Sigmoid colon (tissue), 7 donors: ENCODE data around the gene LRRC8A. TPM values are rescaled to one million over a fixed set of nuclear protein-coding genes. Genes with fewer than 3 reads are reported as not detected.
"Not testable (repeated sequence)": the region's sequence is repeated elsewhere in the genome, so short reads cannot be mapped to it uniquely, and the experiment has no call there.

Source experiments
- DNase-seq: peaks from one replicate; pipeline ENCODE4 v3.0.0-alpha.2; 2019
- H3K27ac ChIP-seq, 4 donors: fragments of 200-600 bp; sonication (generic); one replicate each; pipeline ENCODE4 v1.5.1; 2016 to 2019; ENCODE audit warnings: mild to moderate bottlenecking in 1 of 4
- H3K27me3 ChIP-seq, 3 donors: fragments of 200-600 bp; sonication (generic); one replicate each; pipeline ENCODE4 v1.5.1; 2019; ENCODE audit warnings: mild to moderate bottlenecking in 1 of 3
- H3K36me3 ChIP-seq, 4 donors: fragments of 200-600 bp; sonication (generic); one replicate each; pipeline ENCODE4 v1.5.1; 2016 to 2019
- H3K4me1 ChIP-seq, 4 donors: fragments of 200-600 bp; sonication (generic); one replicate each; pipeline ENCODE4 v1.5.1; 2017 to 2019
- H3K4me3 ChIP-seq, 4 donors: fragments of 200-600 bp; sonication (generic); one replicate each; pipeline ENCODE4 v1.5.1; 2017 to 2019; ENCODE audit warnings: mild to moderate bottlenecking in 2 of 4, moderate library complexity in 1 of 4
- H3K9me3 ChIP-seq, 4 donors: fragments of 200-600 bp in 3 of 4; sonication (generic) in 3 of 4; one replicate each; pipeline versions ENCODE4 v1.5.1 to v1.6.1; 2013 to 2019
- CTCF ChIP-seq, 4 experiments: fragments of 450-650 bp in 3 of 4; fragments of 200-600 bp in 1 of 4; IDR thresholded peaks; one replicate each; pipeline ENCODE4 v1.5.1; 2016 to 2019; ENCODE audit warnings: antibody characterized with exemption in 4 of 4, mild to moderate bottlenecking in 3 of 4, moderate library complexity in 2 of 4
- EP300 ChIP-seq, 4 donors: sonication (generic); formaldehyde crosslinking; IDR thresholded peaks; one replicate each; pipeline ENCODE4 v1.6.1; 2017; ENCODE audit warnings: antibody characterized with exemption in 4 of 4
- POLR2A ChIP-seq, 2 donors: fragments of 450-650 bp; IDR thresholded peaks; one replicate each; pipeline ENCODE4 v1.6.1; 2016; ENCODE audit warnings: antibody characterized with exemption in 2 of 2, mild to moderate bottlenecking in 2 of 2, moderate library complexity in 2 of 2
- POLR2AphosphoS5 ChIP-seq, 4 donors: sonication (generic); formaldehyde crosslinking; IDR thresholded peaks; one replicate each; pipeline ENCODE4 v1.6.1; 2017; ENCODE audit warnings: antibody characterized with exemption in 4 of 4
- WGBS, 2 donors: extraction: QIAGEN DNeasy Blood & Tissue Kit; methylation state at CpG; one replicate each; pipeline ENCODE4 v1.1.7; 2013; 5-methylcytosine and 5-hydroxymethylcytosine counted together
- intact Hi-C: fragments of 100-400 bp; cut with DNase I; formaldehyde crosslinking; loops from one replicate; pipeline ENCODE4 v1.15.1; 2023
- polyA plus RNA-seq, 3 donors: library from polyadenylated mRNA; stranded (reverse); fragments of 200-250 nt; gene quantifications; one replicate each; pipeline ENCODE4 v1.2.3, GENCODE V29; 2013
- total RNA-seq, 4 donors: library from RNA; depleted of rRNA; stranded (reverse); fragments of >200 nt; gene quantifications; one replicate each; pipeline ENCODE4 v1.1.0, GENCODE V29; 2016
- donor health status: healthy with polysubstance abuse.
- donor health status: Bipolar disorder and iron deficiency.
- donor health status: healthy.

LRRC8A gene
- total and polyA plus RNA-seq, 7 donors: 4.8 to 59.5 (median 26.0) TPM

- Histone ChIP-seq H3K4me3 (no peak overlapping the region), H3K9me3 (no peaks in the 10 kb centered on the region), H3K27ac (no peak overlapping the region), H3K27me3 (no peaks in the 10 kb centered on the region), H3K36me3 (no peaks in the 10 kb centered on the region), H3K4me1 (no peaks in the 10 kb centered on the region)
- intact Hi-C loops: no loop called here
- no peak for DNase-seq
- no peak for TF ChIP-seq EP300 (IDR thresholded peaks at IDR 0.05)
- TF ChIP-seq POLR2AphosphoS5 (IDR thresholded peaks at IDR 0.05): no peak
- no peak for TF ChIP-seq POLR2A (IDR thresholded peaks at IDR 0.05)
- TF ChIP-seq CTCF (IDR thresholded peaks at IDR 0.05): no peak
- 94% methylated on average over 7 of the region's 7 CpGs for WGBS, 2 donors
Measured at GRCh38 chr9:128870128-128870940, 11.6 kb upstream of the LRRC8A start.

GRCh38 chr9:128870941-128871265 lies 11.0 kb upstream of the LRRC8A start:
- intact Hi-C loops, DNase-seq, H3K27me3 ChIP-seq, H3K4me3 ChIP-seq, H3K4me1 ChIP-seq, H3K27ac ChIP-seq, H3K9me3 ChIP-seq, H3K36me3 ChIP-seq: not testable (repeated sequence)
- WGBS, 2 donors: 93 to 95% methylated on average over 7 of the region's 7 CpGs

- no peak overlapping the region for H3K4me3 ChIP-seq
- no peaks in the 10 kb centered on the region for H3K27me3 ChIP-seq
- no peaks in the 10 kb centered on the region for H3K36me3 ChIP-seq
- intact Hi-C loops: no loop called here
- DNase-seq: no peak
- no peaks in the 10 kb centered on the region for H3K9me3 ChIP-seq
- WGBS, 2 donors: 75 to 83% methylated on average over 5 of the region's 5 CpGs
- TF ChIP-seq CTCF (IDR thresholded peaks at IDR 0.05): no peak
- no peak for TF ChIP-seq EP300 (IDR thresholded peaks at IDR 0.05)
- H3K4me1 ChIP-seq: peaks cover 0 to 12% (median 10%) of the 10 kb centered on the region in 4 donors
- no peak overlapping the region for H3K27ac ChIP-seq
Measured at GRCh38 chr9:128877852-128878251, 4.1 kb upstream of the LRRC8A start.

- Histone ChIP-seq H3K9me3 (no peaks in the 10 kb centered on the region), H3K4me3 (peak overlapping the region; percentile 75 to 99 (median 96)), H3K27me3 (no peaks in the 10 kb centered on the region), H3K36me3 (peaks cover 0 to 20% (median 7%) of the 10 kb centered on the region in 4 donors), H3K4me1 (peaks cover 0 to 62% (median 57%) of the 10 kb centered on the region in 4 donors), H3K27ac (peak overlapping the region; percentile 99)
- intact Hi-C loops: loop anchor here (5.0 kb wide), 1 partner anchor 144 kb away; the partner anchor contains the start of gene SH3GLB2
- DNase-seq: no peak
- peak in 3 of 4 donors; percentile 49 to 66 (median 61) for TF ChIP-seq POLR2AphosphoS5 (IDR thresholded peaks at IDR 0.05)
- TF ChIP-seq CTCF (IDR thresholded peaks at IDR 0.05): no peak
- WGBS, 2 donors: 0 to 2% methylated on average over 19 of the region's 19 CpGs
Measured at GRCh38 chr9:128882677-128883603, 1.0 kb downstream of the LRRC8A start.

- Histone ChIP-seq H3K4me3 (no peak overlapping the region), H3K27ac (peak overlapping the region; percentile 65 to 99 (median 99)), H3K36me3 (peaks cover 0 to 29% (median 13%) of the 10 kb centered on the region in 4 donors), H3K9me3 (no peaks in the 10 kb centered on the region), H3K4me1 (peaks cover 0 to 74% (median 68%) of the 10 kb centered on the region in 4 donors), H3K27me3 (no peaks in the 10 kb centered on the region)
- WGBS, 2 donors: 84 to 93% methylated on average over 2 of the region's 2 CpGs
- no peak for DNase-seq
- TF ChIP-seq CTCF (IDR thresholded peaks at IDR 0.05) (no peak), POLR2A (IDR thresholded peaks at IDR 0.05) (no peak), POLR2AphosphoS5 (IDR thresholded peaks at IDR 0.05) (no peak), EP300 (IDR thresholded peaks at IDR 0.05) (no peak)
- intact Hi-C loops: loop anchor here (5.0 kb wide), 1 partner anchor 143 kb away; the partner anchor contains the start of gene SH3GLB2
Measured at GRCh38 chr9:128884164-128884563, 2.2 kb downstream of the LRRC8A start.
